Smooth muscle cell (in vitro differentiated cells): Measurements from ENCODE around the gene MSN. TPM values are rescaled to one million over a fixed set of nuclear protein-coding genes. Genes with fewer than 3 reads are reported as not detected.

Experiments used
- DNase-seq: peaks from one replicate; lab custom pipeline; 2025; ENCODE audit not compliant: unreplicated experiment; lab: John Stamatoyannopoulos, UW
- H2AFZ ChIP-seq: fragments of 200-600 bp; sonication (generic); 2 replicates; pipeline ENCODE4 v1.6.0; 2016; ENCODE audit warnings: antibody characterized with exemption, low read depth, mild to moderate bottlenecking
- H3F3A ChIP-seq: fragments of 200-600 bp; sonication (generic); 2 replicates; pipeline ENCODE4 v1.6.0; 2017; ENCODE audit warnings: antibody characterized with exemption, low read depth
- H3K27ac ChIP-seq: fragments of 200-600 bp; sonication (generic); 2 replicates; pipeline ENCODE4 v1.5.1; 2016; ENCODE audit warnings: low read depth, mild to moderate bottlenecking
- H3K27me3 ChIP-seq: fragments of 200-600 bp; sonication (generic); 2 replicates; pipeline ENCODE4 v1.6.1; 2016; ENCODE audit warnings: low read depth, mild to moderate bottlenecking
- H3K36me3 ChIP-seq: fragments of 200-600 bp; sonication (generic); 2 replicates; pipeline ENCODE4 v1.5.1; 2016; ENCODE audit warnings: low read depth
- H3K4me1 ChIP-seq: fragments of 200-600 bp; sonication (generic); 2 replicates; pipeline ENCODE4 v1.5.1; 2016; ENCODE audit warnings: low read depth
- H3K4me2 ChIP-seq: fragments of 200-600 bp; sonication (generic); 2 replicates; pipeline ENCODE4 v1.6.0; 2016; ENCODE audit warnings: mild to moderate bottlenecking
- H3K4me3 ChIP-seq: fragments of 200-600 bp; sonication (generic); 2 replicates; pipeline ENCODE4 v1.5.1; 2016; ENCODE audit warnings: mild to moderate bottlenecking
- H3K79me2 ChIP-seq: fragments of 200-600 bp; sonication (generic); 2 replicates; pipeline ENCODE4 v1.6.0; 2016; ENCODE audit warnings: low read depth, mild to moderate bottlenecking
- H3K9ac ChIP-seq: fragments of 200-600 bp; sonication (generic); 2 replicates; pipeline ENCODE4 v1.6.0; 2016; ENCODE audit warnings: low read depth
- H3K9me3 ChIP-seq: fragments of 200-600 bp; sonication (generic); replicated peaks from 2 replicates; pipeline ENCODE4 v1.5.1; 2016; ENCODE audit warnings: low read depth
- H4K20me1 ChIP-seq: fragments of 200-600 bp; sonication (generic); 2 replicates; pipeline ENCODE4 v1.6.0; 2016; ENCODE audit warnings: low read depth
- WGBS: methylation state at CpG from one replicate; pipeline ENCODE4 v1.1.7; 2016; ENCODE audit warnings: low lambda C conversion rate; 5-methylcytosine and 5-hydroxymethylcytosine counted together
- polyA plus RNA-seq: library from polyadenylated mRNA; unstranded; fragments of >200 nt; fragmentation: Nextera tagmentation; extraction: Ambion mirVana; gene quantifications from 2 replicates; pipeline ENCODE4 v1.2.1, GENCODE V29; 2016
- total RNA-seq: library from RNA; depleted of rRNA; stranded (reverse); fragments of >200 nt; gene quantifications from 2 replicates; pipeline ENCODE4 v1.2.3, GENCODE V29; 2014
- TF ChIP-seq, protein P1 (sequence below): fragments of 200-600 bp; sonication (generic); IDR thresholded peaks from 2 replicates; pipeline ENCODE4 v1.5.1; 2017; ENCODE audit warnings: borderline replicate concordance, mild to moderate bottlenecking, antibody characterized with exemption; ENCODE audit not compliant: insufficient read depth, poor library complexity, severe bottlenecking

The MSN gene
- total and polyA plus RNA-seq, 2 experiments from 2014 or later, result 355 to 416 TPM

DNA sequence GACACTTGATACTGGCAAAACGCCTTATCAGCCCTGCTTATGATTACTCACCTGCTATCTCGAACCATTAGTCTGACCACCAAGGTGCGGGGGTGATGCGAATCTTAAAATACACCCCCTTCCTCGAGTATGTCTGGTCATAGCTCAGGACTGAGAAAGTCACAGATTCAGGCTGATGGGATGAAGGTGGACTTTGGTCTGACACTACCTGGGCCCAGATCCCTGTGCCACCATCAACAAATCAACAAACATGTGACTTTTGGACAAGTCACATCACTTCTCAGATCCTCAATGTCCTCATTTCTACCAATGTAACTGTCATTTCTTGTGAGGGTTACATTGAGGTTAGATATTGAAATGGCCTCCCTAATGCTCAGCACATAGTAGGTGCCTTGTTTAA is 9.8 kb upstream of the MSN start:
- Histone ChIP-seq H3K27me3 (no peaks in the 10 kb centered on the region), H3K9ac (no peak overlapping the region), H3K27ac (no peak overlapping the region), H3K79me2 (no peaks in the 10 kb centered on the region), H3K4me2 (no peak overlapping the region), H3K9me3 (peaks cover 5% of the 10 kb centered on the region), H2AFZ (no peak overlapping the region), H3K36me3 (no peaks in the 10 kb centered on the region), H3F3A (no peaks in the 10 kb centered on the region), H4K20me1 (no peaks in the 10 kb centered on the region), H3K4me1 (no peaks in the 10 kb centered on the region), H3K4me3 (no peak overlapping the region)
- WGBS, result 84% methylated on average over 5 of the region's 5 CpGs
- no peak for DNase-seq
- TF ChIP-seq, protein P1, sequence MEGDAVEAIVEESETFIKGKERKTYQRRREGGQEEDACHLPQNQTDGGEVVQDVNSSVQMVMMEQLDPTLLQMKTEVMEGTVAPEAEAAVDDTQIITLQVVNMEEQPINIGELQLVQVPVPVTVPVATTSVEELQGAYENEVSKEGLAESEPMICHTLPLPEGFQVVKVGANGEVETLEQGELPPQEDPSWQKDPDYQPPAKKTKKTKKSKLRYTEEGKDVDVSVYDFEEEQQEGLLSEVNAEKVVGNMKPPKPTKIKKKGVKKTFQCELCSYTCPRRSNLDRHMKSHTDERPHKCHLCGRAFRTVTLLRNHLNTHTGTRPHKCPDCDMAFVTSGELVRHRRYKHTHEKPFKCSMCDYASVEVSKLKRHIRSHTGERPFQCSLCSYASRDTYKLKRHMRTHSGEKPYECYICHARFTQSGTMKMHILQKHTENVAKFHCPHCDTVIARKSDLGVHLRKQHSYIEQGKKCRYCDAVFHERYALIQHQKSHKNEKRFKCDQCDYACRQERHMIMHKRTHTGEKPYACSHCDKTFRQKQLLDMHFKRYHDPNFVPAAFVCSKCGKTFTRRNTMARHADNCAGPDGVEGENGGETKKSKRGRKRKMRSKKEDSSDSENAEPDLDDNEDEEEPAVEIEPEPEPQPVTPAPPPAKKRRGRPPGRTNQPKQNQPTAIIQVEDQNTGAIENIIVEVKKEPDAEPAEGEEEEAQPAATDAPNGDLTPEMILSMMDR, result no peak

DNA sequence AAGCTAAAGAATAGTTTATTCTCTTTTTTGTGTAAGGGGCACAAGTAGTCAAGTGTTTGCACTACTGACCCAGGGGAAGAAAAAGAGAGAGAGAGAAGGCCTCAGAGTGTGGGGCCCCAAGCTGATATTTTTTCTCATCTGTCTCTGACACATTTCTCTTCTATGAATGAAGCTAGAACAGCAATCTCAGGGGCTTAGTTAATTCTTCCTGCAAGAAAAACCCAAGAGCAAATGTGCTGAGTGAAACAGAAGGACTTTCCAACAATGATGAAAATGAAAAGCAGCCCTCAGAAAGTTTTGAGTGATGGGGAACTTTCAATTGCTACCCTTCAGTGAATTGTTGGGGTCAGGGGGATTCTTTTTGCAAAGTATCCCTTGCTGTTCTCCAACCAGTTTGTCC is 9.2 kb upstream of the MSN start:
- Histone ChIP-seq H3K36me3 (no peaks in the 10 kb centered on the region), H3F3A (no peaks in the 10 kb centered on the region), H3K9me3 (peaks cover 5% of the 10 kb centered on the region), H3K4me3 (no peak overlapping the region), H3K79me2 (no peaks in the 10 kb centered on the region), H3K4me1 (no peaks in the 10 kb centered on the region), H3K27ac (no peak overlapping the region), H3K27me3 (no peaks in the 10 kb centered on the region), H3K9ac (no peak overlapping the region), H4K20me1 (no peaks in the 10 kb centered on the region), H2AFZ (no peak overlapping the region), H3K4me2 (no peak overlapping the region)
- DNase-seq, result no peak
- TF ChIP-seq, protein P1, result no peak

DNA sequence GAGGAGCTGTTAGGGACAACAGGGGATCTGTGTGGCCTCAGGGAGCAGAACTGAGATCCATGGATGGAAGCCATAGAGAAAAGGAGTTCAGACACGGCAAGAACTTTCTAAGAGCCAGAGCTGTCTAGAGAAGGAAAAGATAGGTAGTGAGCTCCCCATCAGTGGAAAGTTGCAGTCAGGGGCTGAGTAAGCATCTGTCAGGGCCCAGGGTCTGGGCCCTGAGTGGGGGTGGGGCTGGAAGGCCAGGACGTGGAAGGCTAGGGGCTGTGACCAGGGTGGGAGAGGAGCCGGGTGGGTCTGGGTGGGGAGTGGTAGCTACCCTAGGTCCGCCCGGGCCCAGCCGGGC is 324 bp upstream of the MSN start:
- Histone ChIP-seq H3K9ac (no peak overlapping the region), H3K36me3 (no peaks in the 10 kb centered on the region), H2AFZ (no peak overlapping the region), H3K79me2 (peaks cover 46% of the 10 kb centered on the region), H3K27me3 (no peaks in the 10 kb centered on the region), H3F3A (no peaks in the 10 kb centered on the region), H4K20me1 (peaks cover 37% of the 10 kb centered on the region), H3K4me2 (peak overlapping the region; percentile 22), H3K9me3 (peaks cover 3% of the 10 kb centered on the region), H3K4me1 (peaks cover 6% of the 10 kb centered on the region), H3K27ac (no peak overlapping the region), H3K4me3 (peak overlapping the region; percentile 72)
- WGBS, result 48% methylated on average over 3 of the region's 6 CpGs
- TF ChIP-seq, protein P1, result no peak
- DNase-seq, result no peak
